ENCODE results near the gene CCDC6. TPM values are rescaled to one million over a fixed set of nuclear protein-coding genes. Genes with fewer than 3 reads are reported as not detected.

CCDC6 gene
- total and polyA plus RNA-seq, 5 experiments from 2014 or later, result 3.6 to 23.6 (median 4.4) TPM

GRCh38 chr10:59922907-59923306, 16.6 kb upstream of the CCDC6 start:
- POLR2A ChIA-PET, result no interaction called here
- peaks cover 0 to 31% (median 15%) of the 10 kb centered on the region in 3 donors for H3K36me3 Mint-ChIP-seq
- peaks cover 7 to 32% (median 24%) of the 10 kb centered on the region in 9 donors for H3K9me3 Mint-ChIP-seq
- no peak for DNase-seq
- peaks cover 3 to 34% (median 8%) of the 10 kb centered on the region in 5 donors for H3K27me3 Mint-ChIP-seq
- H3K27ac Mint-ChIP-seq, result no peak overlapping the region
- H3K4me1 Mint-ChIP-seq, result no peaks in the 10 kb centered on the region
- no peak overlapping the region for H3K4me3 Mint-ChIP-seq
- ATAC-seq, result no peak

GRCh38 chr10:59917922-59918321, 11.6 kb upstream of the CCDC6 start:
- peaks cover 0 to 24% (median 22%) of the 10 kb centered on the region in 3 donors for H3K36me3 Mint-ChIP-seq
- no peak overlapping the region for H3K27ac Mint-ChIP-seq
- H3K4me1 Mint-ChIP-seq, result no peaks in the 10 kb centered on the region
- POLR2A ChIA-PET, result no interaction called here
- ATAC-seq (no peak), DNase-seq (no peak)
- H3K4me3 Mint-ChIP-seq, result no peak overlapping the region
- peaks cover 0 to 38% (median 12%) of the 10 kb centered on the region in 5 donors for H3K27me3 Mint-ChIP-seq
- peaks cover 9 to 35% (median 24%) of the 10 kb centered on the region in 9 donors for H3K9me3 Mint-ChIP-seq

- POLR2A ChIA-PET, result no interaction called here
- Mint-ChIP-seq H3K27me3 (peaks cover 0 to 20% (median 9%) of the 10 kb centered on the region in 5 donors), H3K4me1 (peaks cover 0 to 4% (median 3%) of the 10 kb centered on the region in 4 donors), H3K9me3 (peaks cover 6 to 21% (median 10%) of the 10 kb centered on the region in 9 donors), H3K27ac (no peak overlapping the region), H3K4me3 (no peak overlapping the region), H3K36me3 (peaks cover 0 to 13% (median 12%) of the 10 kb centered on the region in 3 donors)
- ATAC-seq, result no peak
- DNase-seq, result no peak
Measured at GRCh38 chr10:59913547-59914237, 7.3 kb upstream of the CCDC6 start.

- Mint-ChIP-seq H3K4me3 (no peak overlapping the region), H3K27me3 (peaks cover 0 to 11% (median 3%) of the 10 kb centered on the region in 5 donors), H3K4me1 (peaks cover 7 to 24% (median 22%) of the 10 kb centered on the region in 4 donors), H3K27ac (peak overlapping the region in 1 of 10 donors; percentile 29), H3K36me3 (peaks cover 0 to 13% (median 12%) of the 10 kb centered on the region in 3 donors), H3K9me3 (peaks cover 6 to 21% (median 10%) of the 10 kb centered on the region in 9 donors)
- POLR2A ChIA-PET, result no interaction called here
- no peak for DNase-seq
- ATAC-seq, result no peak
Measured at GRCh38 chr10:59910867-59911266, 4.5 kb upstream of the CCDC6 start.

- Mint-ChIP-seq H3K27ac (peak overlapping the region in 1 of 10 donors; percentile 96), H3K36me3 (peaks cover 0 to 13% (median 12%) of the 10 kb centered on the region in 3 donors), H3K9me3 (peaks cover 6 to 21% (median 10%) of the 10 kb centered on the region in 9 donors), H3K4me1 (peaks cover 14 to 32% (median 30%) of the 10 kb centered on the region in 4 donors), H3K27me3 (peaks cover 0 to 8% (median 3%) of the 10 kb centered on the region in 5 donors), H3K4me3 (no peak overlapping the region)
- DNase-seq (no peak), ATAC-seq (no peak)
- POLR2A ChIA-PET, result no interaction called here
Measured at GRCh38 chr10:59909815-59910214, 3.5 kb upstream of the CCDC6 start.

- Mint-ChIP-seq H3K27ac (peak overlapping the region; percentile 91 to 98 (median 96)), H3K9me3 (peaks cover under 1 to 12% (median 6%) of the 10 kb centered on the region in 9 donors), H3K27me3 (peaks cover 0 to 6% (median 1%) of the 10 kb centered on the region in 5 donors), H3K36me3 (peaks cover 0 to 7% (median 7%) of the 10 kb centered on the region in 3 donors), H3K4me1 (peaks cover 22 to 43% (median 41%) of the 10 kb centered on the region in 4 donors), H3K4me3 (peak overlapping the region; percentile 85 to 99 (median 95))
- DNase-seq (no peak), ATAC-seq (no peak)
- POLR2A ChIA-PET, result no interaction called here
Measured at GRCh38 chr10:59908808-59909143, 2.4 kb upstream of the CCDC6 start.

- peak overlapping the region; percentile 85 to 99 (median 95) for H3K4me3 Mint-ChIP-seq
- peak in 1 of 2 donors; percentile 10 for ATAC-seq
- H3K27ac Mint-ChIP-seq, result peak overlapping the region; percentile 91 to 98 (median 96)
- POLR2A ChIA-PET, result interaction anchor here (0.6 to 0.8 kb wide), 2 partner anchors 23 to 143 kb away, joined by 3 to 4 read pairs; no protein-coding TSS in a partner anchor
- DNase-seq, result peak in 8 of 10 donors; percentile 8 to 68 (median 30)
- peaks cover 0 to 6% (median 2%) of the 10 kb centered on the region in 9 donors for H3K9me3 Mint-ChIP-seq
- peaks cover 0 to 5% (median 5%) of the 10 kb centered on the region in 3 donors for H3K36me3 Mint-ChIP-seq
- peaks cover 22 to 48% (median 47%) of the 10 kb centered on the region in 4 donors for H3K4me1 Mint-ChIP-seq
- peaks cover 0 to 3% (median 0%) of the 10 kb centered on the region in 5 donors for H3K27me3 Mint-ChIP-seq
Measured at GRCh38 chr10:59907918-59908807, 1.8 kb upstream of the CCDC6 start.

- DNase-seq, result no peak
- H3K4me1 Mint-ChIP-seq, result peaks cover 25 to 54% (median 53%) of the 10 kb centered on the region in 4 donors
- H3K4me3 Mint-ChIP-seq, result peak overlapping the region; percentile 85 to 99 (median 95)
- POLR2A ChIA-PET, result interaction anchor here (0.6 kb wide), 1 partner anchor 144 kb away, joined by 4 read pairs; no protein-coding TSS in a partner anchor
- H3K9me3 Mint-ChIP-seq, result no peaks in the 10 kb centered on the region
- H3K27ac Mint-ChIP-seq, result peak overlapping the region; percentile 91 to 98 (median 96)
- no peaks in the 10 kb centered on the region for H3K27me3 Mint-ChIP-seq
- peaks cover 0 to under 1% (median 0%) of the 10 kb centered on the region in 3 donors for H3K36me3 Mint-ChIP-seq
- ATAC-seq, result no peak
Measured at GRCh38 chr10:59907537-59907917, 1.2 kb upstream of the CCDC6 start.

GRCh38 chr10:59905731-59906416, 482 bp downstream of the CCDC6 start:
- peak overlapping the region; percentile 85 to 99 (median 95) for H3K4me3 Mint-ChIP-seq
- H3K36me3 Mint-ChIP-seq, result peaks cover 0 to 3% (median 0%) of the 10 kb centered on the region in 3 donors
- ATAC-seq (no peak), DNase-seq (peak in 3 of 10 donors; percentile 17 to 61 (median 20))
- H3K9me3 Mint-ChIP-seq, result no peaks in the 10 kb centered on the region
- H3K27me3 Mint-ChIP-seq, result no peaks in the 10 kb centered on the region
- POLR2A ChIA-PET, result interaction anchor here (0.9 to 2.0 kb wide), 4 partner anchors 18 to 41 kb away, joined by 3 to 6 read pairs (median 6); no protein-coding TSS in a partner anchor
- peak overlapping the region; percentile 78 to 98 (median 96) for H3K27ac Mint-ChIP-seq
- peaks cover 32 to 68% (median 66%) of the 10 kb centered on the region in 4 donors for H3K4me1 Mint-ChIP-seq

- peaks cover 0 to 4% (median 0%) of the 10 kb centered on the region in 3 donors for H3K36me3 Mint-ChIP-seq
- peak in 3 of 10 donors; percentile 26 to 62 (median 35) for DNase-seq
- peaks cover 34 to 75% (median 73%) of the 10 kb centered on the region in 4 donors for H3K4me1 Mint-ChIP-seq
- H3K9me3 Mint-ChIP-seq, result no peaks in the 10 kb centered on the region
- POLR2A ChIA-PET, result interaction anchor here (1.7 to 2.0 kb wide), 2 partner anchors 17 to 32 kb away, joined by 6 read pairs; no protein-coding TSS in a partner anchor
- peak overlapping the region; percentile 85 to 99 (median 95) for H3K4me3 Mint-ChIP-seq
- no peaks in the 10 kb centered on the region for H3K27me3 Mint-ChIP-seq
- H3K27ac Mint-ChIP-seq, result peak overlapping the region; percentile 57 to 92 (median 88)
- ATAC-seq, result no peak
Measured at GRCh38 chr10:59905066-59905730, 1.2 kb downstream of the CCDC6 start.

GRCh38 chr10:59904426-59905065, 1.8 kb downstream of the CCDC6 start:
- Mint-ChIP-seq H3K36me3 (peaks cover 0 to 5% (median 0%) of the 10 kb centered on the region in 3 donors), H3K9me3 (no peaks in the 10 kb centered on the region), H3K27ac (peak overlapping the region in 9 of 10 donors; percentile 57 to 92 (median 87)), H3K4me1 (peaks cover 40 to 82% (median 80%) of the 10 kb centered on the region in 4 donors), H3K27me3 (no peaks in the 10 kb centered on the region), H3K4me3 (peak overlapping the region; percentile 85 to 99 (median 95))
- ATAC-seq (no peak), DNase-seq (peak in 1 of 10 donors; percentile 7)
- POLR2A ChIA-PET, result interaction anchor here (2.0 kb wide), 1 partner anchor 17 kb away, joined by 6 read pairs; no protein-coding TSS in a partner anchor
